Smooth muscle cell of the brain vasculature (primary cell): ENCODE measurements around the gene IER5.

Source experiments
- DNase-seq: peaks from one replicate; pipeline ENCODE4 v3.0.0-alpha.2; 2012; ENCODE audit warnings: low read depth, low spot score

IER5 gene

GRCh38 chr1:181077576-181078242, 10.8 kb upstream of the IER5 start:
- no peak for DNase-seq

GRCh38 chr1:181079382-181079781, 9.1 kb upstream of the IER5 start:
- no peak for DNase-seq

- DNase-seq, result no peak
Observed at GRCh38 chr1:181079920-181080319, 8.6 kb upstream of the IER5 start.

- no peak for DNase-seq
Observed at GRCh38 chr1:181080556-181080955, 7.9 kb upstream of the IER5 start.

- DNase-seq, result no peak
Observed at GRCh38 chr1:181081395-181081794, 7.1 kb upstream of the IER5 start.

- DNase-seq, result no peak
Observed at GRCh38 chr1:181083842-181084605, 4.5 kb upstream of the IER5 start.

- no peak for DNase-seq
Observed at GRCh38 chr1:181084606-181084969, 3.9 kb upstream of the IER5 start.

GRCh38 chr1:181086091-181086490, 2.4 kb upstream of the IER5 start:
- no peak for DNase-seq

GRCh38 chr1:181086926-181087325, 1.6 kb upstream of the IER5 start:
- no peak for DNase-seq

- no peak for DNase-seq
Observed at GRCh38 chr1:181087400-181087901, 1.0 kb upstream of the IER5 start.

- DNase-seq, result no peak
Observed at GRCh38 chr1:181089017-181089675, 646 bp downstream of the IER5 start.

GRCh38 chr1:181089676-181090544, 1.4 kb downstream of the IER5 start:
- no peak for DNase-seq

GRCh38 chr1:181090641-181091126, 2.2 kb downstream of the IER5 start:
- DNase-seq, result no peak

GRCh38 chr1:181091309-181092040, 3.0 kb downstream of the IER5 start:
- DNase-seq, result no peak

- DNase-seq, result no peak
Observed at GRCh38 chr1:181092056-181092455, 3.6 kb downstream of the IER5 start.

- no peak for DNase-seq
Observed at GRCh38 chr1:181092883-181093458, 4.5 kb downstream of the IER5 start.

- DNase-seq, result no peak
Observed at GRCh38 chr1:181094416-181095212, 6.1 kb downstream of the IER5 start.

GRCh38 chr1:181095260-181095659, 6.8 kb downstream of the IER5 start:
- no peak for DNase-seq

- DNase-seq, result no peak
Observed at GRCh38 chr1:181095763-181096184, 7.3 kb downstream of the IER5 start.

- no peak for DNase-seq
Observed at GRCh38 chr1:181097242-181097641, 8.7 kb downstream of the IER5 start.
